GM19397 (cell line): ENCODE measurements around the gene TBX3.
"Not testable (repeated sequence)": the region's sequence is repeated elsewhere in the genome, so short reads cannot be mapped to it uniquely, and the experiment has no call there.

Source experiments
- ATAC-seq: cut with Tn5 transposase; IDR thresholded peaks from one replicate; pipeline ENCODE4 v1.9.1; 2021; ENCODE audit warnings: mild to moderate bottlenecking, moderate library complexity; ENCODE audit not compliant: unreplicated experiment

TBX3 gene

GRCh38 chr12:114684098-114684869 is at the start of gene TBX3:
TSS of gene TBX3 (minus strand) at chr12:114684175. CDS start at chr12:114683200, 975 bp downstream.
- ATAC-seq: no peak

GRCh38 chr12:114732426-114733030 is 48.6 kb upstream of the TBX3 start:
- no peak for ATAC-seq

- ATAC-seq: no peak
Measured at GRCh38 chr12:114729731-114730130, 45.8 kb upstream of the TBX3 start.

GRCh38 chr12:114726092-114726710 is 42.2 kb upstream of the TBX3 start:
- ATAC-seq: no peak

GRCh38 chr12:114722176-114722575 is 38.2 kb upstream of the TBX3 start:
- not testable (repeated sequence) for ATAC-seq

- ATAC-seq: no peak
Measured at GRCh38 chr12:114721266-114721665, 37.3 kb upstream of the TBX3 start.

GRCh38 chr12:114713466-114714215 is 29.7 kb upstream of the TBX3 start:
- ATAC-seq: no peak

GRCh38 chr12:114711689-114712152 is 27.7 kb upstream of the TBX3 start:
- ATAC-seq: no peak

GRCh38 chr12:114710151-114710550 is 26.2 kb upstream of the TBX3 start:
- ATAC-seq: no peak

- ATAC-seq: no peak
Measured at GRCh38 chr12:114709112-114709511, 25.1 kb upstream of the TBX3 start.

- not testable (repeated sequence) for ATAC-seq
Measured at GRCh38 chr12:114708598-114708997, 24.6 kb upstream of the TBX3 start.

GRCh38 chr12:114704096-114704495 is 20.1 kb upstream of the TBX3 start:
- no peak for ATAC-seq

GRCh38 chr12:114703060-114703493 is 19.1 kb upstream of the TBX3 start:
- ATAC-seq: no peak

- ATAC-seq: no peak
Measured at GRCh38 chr12:114702462-114702861, 18.5 kb upstream of the TBX3 start.

GRCh38 chr12:114701553-114701952 is 17.6 kb upstream of the TBX3 start:
- ATAC-seq: no peak

- no peak for ATAC-seq
Measured at GRCh38 chr12:114701104-114701414, 17.1 kb upstream of the TBX3 start.

GRCh38 chr12:114700392-114701103 is 16.6 kb upstream of the TBX3 start:
- ATAC-seq: no peak

- no peak for ATAC-seq
Measured at GRCh38 chr12:114698566-114699163, 14.7 kb upstream of the TBX3 start.

- no peak for ATAC-seq
Measured at GRCh38 chr12:114697741-114698565, 14.0 kb upstream of the TBX3 start.
